Neuronal stem cell (in vitro differentiated cells): ENCODE measurements around the gene KIF26B.

Experiments used
- DNase-seq: peaks from one replicate; pipeline ENCODE4 v3.0.0-alpha.2; 2013; ENCODE audit warnings: low spot score
- H2AFZ ChIP-seq: one replicate; pipeline ENCODE4 v1.6.1; 2013; ENCODE audit warnings: mild to moderate bottlenecking, low read length, inconsistent platforms
- H2AK5ac ChIP-seq: 2 replicates; pipeline ENCODE4 v1.6.1; 2013; ENCODE audit warnings: low read depth, mild to moderate bottlenecking, inconsistent platforms, low read length, moderate library complexity, mixed read lengths
- H2BK120ac ChIP-seq: 2 replicates; pipeline ENCODE4 v1.6.1; 2013; ENCODE audit warnings: low read depth, mild to moderate bottlenecking, inconsistent platforms, low read length, moderate library complexity, mixed read lengths
- H2BK12ac ChIP-seq: one replicate; pipeline ENCODE4 v1.6.1; 2013; ENCODE audit warnings: low read length, inconsistent platforms
- H2BK15ac ChIP-seq: 2 replicates; pipeline ENCODE4 v1.6.1; 2013; ENCODE audit warnings: mild to moderate bottlenecking, low read length, inconsistent platforms, mixed read lengths
- H2BK5ac ChIP-seq: one replicate; pipeline ENCODE4 v1.6.1; 2013; ENCODE audit warnings: inconsistent platforms, mild to moderate bottlenecking, low read length, moderate library complexity
- H3K14ac ChIP-seq: one replicate; pipeline ENCODE4 v1.6.1; 2013; ENCODE audit warnings: low read length, inconsistent platforms
- H3K18ac ChIP-seq: 2 replicates; pipeline ENCODE4 v1.6.1; 2013; ENCODE audit warnings: low read length, inconsistent platforms
- H3K23ac ChIP-seq: 2 replicates; pipeline ENCODE4 v1.6.1; 2013; ENCODE audit warnings: low read depth, mild to moderate bottlenecking, mixed read lengths, low read length, inconsistent platforms; ENCODE audit not compliant: poor library complexity
- H3K27ac ChIP-seq: replicated peaks from 3 replicates; pipeline ENCODE4 v1.5.1; 2013; ENCODE audit warnings: low read length, inconsistent platforms
- H3K27me3 ChIP-seq, 3 experiments: 2 replicates each; pipeline ENCODE4 v1.6.1; 2013; ENCODE audit warnings: low read length in 3 of 3, mild to moderate bottlenecking in 2 of 3, inconsistent platforms in 1 of 3, low read depth in 1 of 3, mixed read lengths in 1 of 3, moderate library complexity in 1 of 3; ENCODE audit not compliant: control insufficient read depth in 3 of 3, insufficient read depth in 3 of 3
- H3K36me3 ChIP-seq, 2 donors: replicated peaks in 1 of 2; 2 replicates each; pipeline ENCODE4 v1.6.1; 2013; ENCODE audit warnings: low read length in 2 of 2; ENCODE audit not compliant: control insufficient read depth in 2 of 2, insufficient read depth in 2 of 2
- H3K4ac ChIP-seq: 2 replicates; pipeline ENCODE4 v1.6.1; 2013; ENCODE audit warnings: inconsistent platforms, mild to moderate bottlenecking, low read length, moderate library complexity
- H3K4me1 ChIP-seq, 2 donors: 1 replicate in 1 of 2; 2 replicates in 1 of 2; pipeline ENCODE4 v1.6.1; 2013; ENCODE audit warnings: low read length in 2 of 2, low read depth in 1 of 2; ENCODE audit not compliant: control insufficient read depth in 2 of 2, insufficient read depth in 1 of 2
- H3K4me2 ChIP-seq: one replicate; pipeline ENCODE4 v1.6.1; 2013; ENCODE audit warnings: mild to moderate bottlenecking, low read length, inconsistent platforms; ENCODE audit not compliant: insufficient read depth, poor library complexity, severe bottlenecking
- H3K4me3 ChIP-seq, 2 donors: 2 replicates each; pipeline ENCODE4 v1.5.1; 2013; ENCODE audit warnings: low read length in 2 of 2, mild to moderate bottlenecking in 2 of 2, inconsistent platforms in 1 of 2, moderate library complexity in 1 of 2
- H3K79me1 ChIP-seq: one replicate; pipeline ENCODE4 v1.6.1; 2013; ENCODE audit warnings: low read depth, mild to moderate bottlenecking, inconsistent platforms, low read length, moderate library complexity
- H3K9ac ChIP-seq: one replicate; pipeline ENCODE4 v1.6.1; 2013; ENCODE audit warnings: mild to moderate bottlenecking, low read depth, low read length, inconsistent platforms; ENCODE audit not compliant: poor library complexity
- H3K9me3 ChIP-seq, 2 donors: replicated peaks in 1 of 2; 2 replicates each; pipeline versions ENCODE3 to v1.6.1; 2013; ENCODE audit warnings: low read length in 2 of 2, mild to moderate bottlenecking in 2 of 2, inconsistent platforms in 1 of 2, low read depth in 1 of 2, mixed read lengths in 1 of 2, moderate library complexity in 1 of 2; ENCODE audit not compliant: control insufficient read depth in 2 of 2, insufficient read depth in 1 of 2
- H4K8ac ChIP-seq: one replicate; pipeline ENCODE4 v1.6.1; 2013; ENCODE audit warnings: low read depth, mild to moderate bottlenecking, inconsistent platforms, low read length, moderate library complexity
- H4K91ac ChIP-seq: one replicate; pipeline ENCODE4 v1.6.1; 2013; ENCODE audit warnings: low read length, low read depth, mild to moderate bottlenecking, inconsistent platforms; ENCODE audit not compliant: poor library complexity
- WGBS, 2 donors: extraction: QIAGEN DNeasy Blood & Tissue Kit; methylation state at CpG; one replicate each; pipeline ENCODE4 v1.1.7; 2013; ENCODE audit warnings: missing lambda C conversion rate in 2 of 2, mixed read lengths in 1 of 2; ENCODE audit not compliant: insufficient read length in 2 of 2, insufficient replicate concordance in 1 of 2; ENCODE audit errors: extremely low coverage in 2 of 2; 5-methylcytosine and 5-hydroxymethylcytosine counted together

KIF26B gene

GRCh38 chr1:245469734-245470133 is 314.9 kb downstream of the KIF26B start:
- no peak for DNase-seq
- WGBS, 2 donors = no CpG with 5 or more reads among the region's 6 CpGs

GRCh38 chr1:245475126-245475525 is 320.3 kb downstream of the KIF26B start:
- no peak overlapping the region for H2BK15ac ChIP-seq
- WGBS, 2 donors = no CpG with 5 or more reads among the region's 7 CpGs

More at GRCh38 chr1:245469734-245470133, 314.9 kb downstream of the KIF26B start:
- H3K27me3 ChIP-seq = no peaks in the 10 kb centered on the region
- H2BK15ac ChIP-seq = no peak overlapping the region
- no peaks in the 10 kb centered on the region for H3K36me3 ChIP-seq
- H3K4ac ChIP-seq = no peak overlapping the region
- no peak overlapping the region for H4K91ac ChIP-seq
- H4K8ac ChIP-seq = no peak overlapping the region
- no peak overlapping the region for H3K27ac ChIP-seq
- no peak overlapping the region for H2AFZ ChIP-seq
- H3K9me3 ChIP-seq = no peaks in the 10 kb centered on the region
- H3K4me2 ChIP-seq = no peak overlapping the region
- H2AK5ac ChIP-seq = no peak overlapping the region
- H3K14ac ChIP-seq = no peak overlapping the region
- no peak overlapping the region for H2BK120ac ChIP-seq
- no peak overlapping the region for H3K9ac ChIP-seq
- no peak overlapping the region for H2BK5ac ChIP-seq
- no peaks in the 10 kb centered on the region for H3K79me1 ChIP-seq
- H3K18ac ChIP-seq = no peak overlapping the region
- H3K4me3 ChIP-seq = no peak overlapping the region
- H3K4me1 ChIP-seq = peaks cover 2 to 9% of the 10 kb centered on the region in 2 donors
- no peak overlapping the region for H2BK12ac ChIP-seq
- no peak overlapping the region for H3K23ac ChIP-seq

GRCh38 chr1:245475961-245476516 is 321.3 kb downstream of the KIF26B start:
- Histone ChIP-seq H2BK15ac (no peak overlapping the region), H4K8ac (no peak overlapping the region), H2BK5ac (no peak overlapping the region), H3K9me3 (no peaks in the 10 kb centered on the region), H3K4ac (no peak overlapping the region), H3K27me3 (no peaks in the 10 kb centered on the region), H3K36me3 (no peaks in the 10 kb centered on the region), H2BK120ac (no peak overlapping the region), H2BK12ac (no peak overlapping the region), H4K91ac (no peak overlapping the region), H2AFZ (no peak overlapping the region), H3K4me3 (no peak overlapping the region), H3K9ac (no peak overlapping the region), H2AK5ac (no peak overlapping the region), H3K14ac (no peak overlapping the region), H3K27ac (no peak overlapping the region), H3K4me2 (no peak overlapping the region), H3K4me1 (no peaks in the 10 kb centered on the region), H3K18ac (no peak overlapping the region), H3K79me1 (no peaks in the 10 kb centered on the region), H3K23ac (no peak overlapping the region)
- 100% methylated on average over 2 of the region's 6 CpGs; no CpG with 5 or more reads in 1 of the 2 donors for WGBS, 2 donors
- no peak for DNase-seq

More at GRCh38 chr1:245475126-245475525, 320.3 kb downstream of the KIF26B start:
- Histone ChIP-seq H3K36me3 (no peaks in the 10 kb centered on the region), H3K4ac (no peak overlapping the region), H3K4me3 (no peak overlapping the region), H3K4me1 (no peaks in the 10 kb centered on the region), H2BK120ac (no peak overlapping the region), H3K9ac (no peak overlapping the region), H3K27ac (no peak overlapping the region), H3K9me3 (no peaks in the 10 kb centered on the region), H3K79me1 (no peaks in the 10 kb centered on the region), H3K23ac (no peak overlapping the region), H2AK5ac (no peak overlapping the region), H3K27me3 (no peaks in the 10 kb centered on the region), H4K8ac (no peak overlapping the region), H2BK5ac (no peak overlapping the region), H2BK12ac (no peak overlapping the region), H2AFZ (no peak overlapping the region), H3K18ac (no peak overlapping the region), H4K91ac (no peak overlapping the region), H3K14ac (no peak overlapping the region), H3K4me2 (no peak overlapping the region)
- DNase-seq = no peak

- Histone ChIP-seq H3K4ac (no peak overlapping the region), H2BK120ac (no peak overlapping the region), H3K36me3 (no peaks in the 10 kb centered on the region), H3K27me3 (no peaks in the 10 kb centered on the region), H3K18ac (no peak overlapping the region), H4K8ac (no peak overlapping the region), H3K23ac (no peak overlapping the region), H3K79me1 (no peaks in the 10 kb centered on the region), H2BK5ac (no peak overlapping the region), H2BK12ac (no peak overlapping the region), H3K4me1 (peaks cover 0 to 4% of the 10 kb centered on the region in 2 donors), H3K14ac (no peak overlapping the region), H3K9me3 (no peaks in the 10 kb centered on the region), H2BK15ac (no peak overlapping the region), H3K27ac (no peak overlapping the region), H3K4me3 (no peak overlapping the region), H2AFZ (no peak overlapping the region), H2AK5ac (no peak overlapping the region), H4K91ac (no peak overlapping the region), H3K4me2 (no peak overlapping the region), H3K9ac (no peak overlapping the region)
- DNase-seq = no peak
- 100% methylated on average over 2 of the region's 8 CpGs; no CpG with 5 or more reads in 1 of the 2 donors for WGBS, 2 donors
Measured at GRCh38 chr1:245477941-245478340, 323.2 kb downstream of the KIF26B start.
